ENCODE measurements around the gene MAPRE3. TPM values are rescaled to one million over a fixed set of nuclear protein-coding genes. Genes with fewer than 3 reads are reported as not detected.

The MAPRE3 gene
- total and polyA plus RNA-seq, 2 donors (not counting 3 experiments of a cell fraction or from before 2014, with no cell fraction given): 4.4 to 6.1 TPM

DNA sequence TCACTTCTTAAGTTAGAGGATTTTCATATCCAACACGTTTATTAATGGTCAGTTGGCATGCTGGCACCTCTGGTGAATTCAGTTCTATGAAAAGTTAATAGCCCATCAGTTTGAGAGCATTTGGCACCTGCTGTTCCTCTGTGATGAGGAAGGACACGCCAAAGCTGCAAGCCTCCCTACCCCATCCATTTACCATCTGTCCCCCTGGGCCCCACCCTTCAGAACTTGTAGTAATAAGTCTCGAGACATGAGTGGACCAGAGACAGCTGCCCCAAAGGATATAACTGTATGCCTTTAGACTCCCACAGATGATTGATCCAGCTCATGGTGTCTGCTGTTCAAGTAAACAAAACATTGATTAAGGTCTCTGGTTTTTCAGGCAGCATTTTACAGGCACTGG is 94.7 kb downstream of the MAPRE3 start:
- TF ChIP-seq MYC (IDR thresholded peaks at IDR 0.05; ENCODE audit: low read depth, low read length) (no peak), POLR2AphosphoS5 (IDR thresholded peaks at IDR 0.05; ENCODE audit: insufficient read depth, low read depth, low read length) (no peak), JUN (IDR thresholded peaks at IDR 0.05; ENCODE audit: borderline replicate concordance, insufficient read depth, insufficient read length, low read depth) (no peak), POLR2A (IDR thresholded peaks at IDR 0.05; ENCODE audit: low read depth, low read length) (no peak), EZH2 (IDR thresholded peaks at IDR 0.05; ENCODE audit: borderline replicate concordance, low read depth, low read length, severe bottlenecking) (no peak), GATA2 (IDR thresholded peaks at IDR 0.05; ENCODE audit: insufficient read depth, insufficient read length, low read depth, low read length) (no peak), FOS (IDR thresholded peaks at IDR 0.05; ENCODE audit: borderline replicate concordance, insufficient read depth, low read length) (no peak)
- TF ChIP-seq, protein P1, sequence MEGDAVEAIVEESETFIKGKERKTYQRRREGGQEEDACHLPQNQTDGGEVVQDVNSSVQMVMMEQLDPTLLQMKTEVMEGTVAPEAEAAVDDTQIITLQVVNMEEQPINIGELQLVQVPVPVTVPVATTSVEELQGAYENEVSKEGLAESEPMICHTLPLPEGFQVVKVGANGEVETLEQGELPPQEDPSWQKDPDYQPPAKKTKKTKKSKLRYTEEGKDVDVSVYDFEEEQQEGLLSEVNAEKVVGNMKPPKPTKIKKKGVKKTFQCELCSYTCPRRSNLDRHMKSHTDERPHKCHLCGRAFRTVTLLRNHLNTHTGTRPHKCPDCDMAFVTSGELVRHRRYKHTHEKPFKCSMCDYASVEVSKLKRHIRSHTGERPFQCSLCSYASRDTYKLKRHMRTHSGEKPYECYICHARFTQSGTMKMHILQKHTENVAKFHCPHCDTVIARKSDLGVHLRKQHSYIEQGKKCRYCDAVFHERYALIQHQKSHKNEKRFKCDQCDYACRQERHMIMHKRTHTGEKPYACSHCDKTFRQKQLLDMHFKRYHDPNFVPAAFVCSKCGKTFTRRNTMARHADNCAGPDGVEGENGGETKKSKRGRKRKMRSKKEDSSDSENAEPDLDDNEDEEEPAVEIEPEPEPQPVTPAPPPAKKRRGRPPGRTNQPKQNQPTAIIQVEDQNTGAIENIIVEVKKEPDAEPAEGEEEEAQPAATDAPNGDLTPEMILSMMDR (IDR thresholded peaks at IDR 0.05; ENCODE audit: extremely low read depth in 1 of 2, insufficient read depth in 1 of 2, low read depth in 1 of 2, low read length in 2 of 2): no peak
- TF ChIP-seq, protein P2, sequence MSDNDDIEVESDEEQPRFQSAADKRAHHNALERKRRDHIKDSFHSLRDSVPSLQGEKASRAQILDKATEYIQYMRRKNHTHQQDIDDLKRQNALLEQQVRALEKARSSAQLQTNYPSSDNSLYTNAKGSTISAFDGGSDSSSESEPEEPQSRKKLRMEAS (IDR thresholded peaks at IDR 0.05; ENCODE audit: insufficient read depth, insufficient read length): no peak
- DNase-seq (ENCODE audit: low read depth, low spot score) (no peak), FAIRE-seq (no peak)
- H3K4me1 ChIP-seq (ENCODE audit: control insufficient read depth, extremely low read depth, insufficient read depth, low read length): peaks cover 24% of the 10 kb centered on the region
- ChIA-PET CTCF (interaction anchor here (1.2 kb wide), 1 partner anchor 15 kb away, joined by 3 read pairs; no protein-coding TSS in a partner anchor), POLR2A (no interaction called here)
- dilution Hi-C loops (cut with MboI; ENCODE audit: extremely low pct_ligation_motif_present, low sequenced_read_pairs) (no loop called here), intact Hi-C loops (cut with micrococcal nuclease) (no loop called here)
- H3K4me2 ChIP-seq (ENCODE audit: insufficient read depth, low read length): no peak overlapping the region
- no TSS peak for BruUV-seq (replicated peaks)
- H3K36me3 ChIP-seq (ENCODE audit: control insufficient read depth in 2 of 2, extremely low read depth in 1 of 2, insufficient read depth in 2 of 2, low read length in 2 of 2): peaks cover 13 to 28% of the 10 kb centered on the region in 2 experiments
- H3K27me3 ChIP-seq (ENCODE audit: control insufficient read depth in 2 of 2, insufficient read depth in 2 of 2, low read length in 2 of 2): no peaks in the 10 kb centered on the region
- H3K9ac ChIP-seq (replicated peaks; ENCODE audit: extremely low read depth, insufficient read depth, low read length): no peak overlapping the region
- H3K9me1 ChIP-seq (replicated peaks; ENCODE audit: control insufficient read depth, extremely low read depth, insufficient read depth, low read length): no peaks in the 10 kb centered on the region
- peaks cover 22% of the 10 kb centered on the region for H3K79me2 ChIP-seq (ENCODE audit: control insufficient read depth, insufficient read depth, low read length)
- H2AFZ ChIP-seq (ENCODE audit: low read depth, low read length): no peak overlapping the region
- no peak overlapping the region for H3K4me3 ChIP-seq (replicated peaks in 1 of 3; ENCODE audit: insufficient read depth in 1 of 3, low read depth in 1 of 3, low read length in 3 of 3)
- no peaks in the 10 kb centered on the region for H4K20me1 ChIP-seq (replicated peaks; ENCODE audit: control insufficient read depth, extremely low read depth, insufficient read depth, low read length)
- no peaks in the 10 kb centered on the region for H3K9me3 ChIP-seq (replicated peaks; ENCODE audit: control insufficient read depth, insufficient read depth, low read length)
- no peak overlapping the region for H3K27ac ChIP-seq (ENCODE audit: insufficient read depth, low read depth, low read length)

Measured in endothelial cell of umbilical vein (primary cell).